C4-2B (cell line): Measurements from ENCODE around the gene HIVEP3.

Experiments used
- CTCF ChIP-seq: fragments of 450-650 bp; conservative IDR thresholded peaks from 2 replicates; pipeline ENCODE4 v1.5.1; 2017; ENCODE audit warnings: mild to moderate bottlenecking
- ZFX ChIP-seq: fragments of 450-650 bp; IDR thresholded peaks from 2 replicates; pipeline ENCODE4 v1.6.1; 2017

GRCh38 chr1:41855713-41856112 lies 63.0 kb downstream of the HIVEP3 start:
- TF ChIP-seq CTCF: no peak
- TF ChIP-seq ZFX: no peak
